H1 (cell line): ENCODE measurements around the gene CCDC121. TPM values are rescaled to one million over a fixed set of nuclear protein-coding genes. Genes with fewer than 3 reads are reported as not detected.

ENCODE experiments used
- BCL11A ChIP-seq, 2 experiments: IDR thresholded peaks; one replicate each; pipeline ENCODE4 v1.6.1; 2011; ENCODE audit warnings: low read depth in 2 of 2, low read length in 2 of 2, mild to moderate bottlenecking in 2 of 2
- SP4 ChIP-seq: IDR thresholded peaks from 2 replicates; pipeline ENCODE4 v1.6.1; 2012; ENCODE audit warnings: low read length, inconsistent platforms
- YY1 ChIP-seq: IDR thresholded peaks from 2 replicates; pipeline ENCODE4 v1.6.1; 2011; ENCODE audit warnings: low read depth, mild to moderate bottlenecking, low read length
- polyA plus RNA-seq, 7 experiments: library from polyadenylated mRNA; depleted of rRNA in 3 of 7; stranded (reverse) in 5 of 7; unstranded in 2 of 7; fragments of >200 nt in 5 of 7; fragments of 200-250 nt in 2 of 7; gene quantifications; 1 replicate in 5 of 7; 2 replicates in 1 of 7; 4 replicates in 1 of 7; pipeline versions ENCODE4 v1.2.1 to v1.2.3, GENCODE V29; 2011 to 2013; ENCODE audit warnings: missing spikeins in 2 of 7, mixed read lengths in 2 of 7
- total RNA-seq: library from RNA; stranded (reverse); fragmentation: NEBNext Ultra II Directional; extraction: Animal tissue kit (Norgen Biotek cat#: 25700); gene quantifications from 2 replicates; pipeline ENCODE4 v1.2.1, GENCODE V29; 2021

CCDC121 gene
- total and polyA plus RNA-seq, 2 of the 8 experiments (the other 6 are each of a cell fraction or from before 2014, with no cell fraction given): 0.68 to 1.5 TPM

DNA sequence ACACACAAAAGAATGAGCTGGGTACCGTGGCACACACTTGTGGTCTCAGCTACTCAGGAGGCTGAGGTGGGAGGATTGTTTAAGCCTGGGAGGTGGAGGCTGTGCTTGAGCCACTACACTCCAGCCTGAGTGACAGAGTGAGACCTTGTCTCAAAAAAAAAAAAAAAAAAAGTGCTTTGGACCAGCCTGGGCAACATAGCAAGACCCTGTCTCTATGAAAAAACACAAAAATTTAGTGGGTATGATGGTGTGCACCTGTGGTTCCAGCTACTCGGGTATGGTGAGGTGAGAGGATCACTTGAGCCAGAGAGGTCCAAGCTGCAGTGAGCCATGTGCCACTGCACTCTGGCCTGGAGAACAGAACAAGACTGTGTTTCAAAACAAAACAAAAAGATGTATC lies 35.6 kb downstream of the CCDC121 start (continued):
- no peak for TF ChIP-seq SP4
- no peak for TF ChIP-seq YY1
- TF ChIP-seq BCL11A (IDR thresholded peaks at IDR 0.05; ENCODE audit: low read depth in 2 of 2, low read length in 2 of 2): no peak
